ENCODE data around the gene PRKAG3. TPM values are rescaled to one million over a fixed set of nuclear protein-coding genes. Genes with fewer than 3 reads are reported as not detected.

PRKAG3 gene
- total and polyA plus RNA-seq, 2 experiments from 2014 or later, result not detected

GRCh38 chr2:218851286-218851685, 19.7 kb upstream of the PRKAG3 start:
- H3K4me3 Mint-ChIP-seq, result no peak overlapping the region
- ATAC-seq, result no peak
- no peaks in the 10 kb centered on the region for H3K79me2 ChIP-seq (replicated peaks; ENCODE audit: insufficient read depth)
- peaks cover 52% of the 10 kb centered on the region for H3K27me3 Mint-ChIP-seq (ENCODE audit: insufficient read depth, low read depth, poor library complexity)
- H3K27ac ChIP-seq (ENCODE audit: low read depth), result no peak overlapping the region
- H3K4me3 ChIP-seq, result no peak overlapping the region
- H3K27me3 ChIP-seq (ENCODE audit: insufficient read depth), result peaks cover 43% of the 10 kb centered on the region
- peaks cover 9% of the 10 kb centered on the region for H3K36me3 Mint-ChIP-seq (ENCODE audit: low read depth)
- no peaks in the 10 kb centered on the region for H3K9me2 ChIP-seq (ENCODE audit: insufficient read depth)
- H4K20me1 ChIP-seq (replicated peaks; ENCODE audit: insufficient read depth), result no peaks in the 10 kb centered on the region
- peaks cover 10% of the 10 kb centered on the region for H3K9me3 Mint-ChIP-seq
- no peak overlapping the region for H3K4me2 ChIP-seq
- no peak overlapping the region for H3K27ac Mint-ChIP-seq
- no peaks in the 10 kb centered on the region for H3K36me3 ChIP-seq (ENCODE audit: insufficient read depth)
- H2AFZ ChIP-seq, result no peak overlapping the region
- peaks cover 30% of the 10 kb centered on the region for H3K4me1 ChIP-seq (ENCODE audit: insufficient read depth)
- TF ChIP-seq CREB1 (CRISPR knock-in tag; IDR thresholded peaks at IDR 0.05; ENCODE audit: low read depth) (no peak), NANOG (IDR thresholded peaks at IDR 0.05; ENCODE audit: borderline replicate concordance) (no peak), JUNB (IDR thresholded peaks at IDR 0.05; ENCODE audit: unreplicated experiment) (no peak), EZH2 (IDR thresholded peaks at IDR 0.05; ENCODE audit: low read depth, unreplicated experiment) (no peak), STAT1 (IDR thresholded peaks at IDR 0.05; ENCODE audit: unreplicated experiment) (no peak), ZNF462 (CRISPR knock-in tag; IDR thresholded peaks at IDR 0.05) (no peak), ZNF331 (CRISPR knock-in tag; IDR thresholded peaks at IDR 0.05; ENCODE audit: low read depth) (no peak)
- DNase-seq (ENCODE audit: low spot score), result no peak
- H3F3A ChIP-seq (replicated peaks; ENCODE audit: low read depth), result 0 out of 2 replicates have a peak, but pooled peaks cover 6% of the 10 kb centered on the region
- H3K4me1 Mint-ChIP-seq, result peaks cover 31% of the 10 kb centered on the region

- no peaks in the 10 kb centered on the region for H3K9me2 ChIP-seq (ENCODE audit: insufficient read depth)
- no peak for ATAC-seq
- H3K27ac ChIP-seq (ENCODE audit: low read depth), result no peak overlapping the region
- 0 out of 2 replicates have a peak, but pooled peaks cover 2% of the 10 kb centered on the region for H3F3A ChIP-seq (replicated peaks; ENCODE audit: low read depth)
- Mint-ChIP-seq H3K36me3 (ENCODE audit: low read depth) (peaks cover 10% of the 10 kb centered on the region), H3K9me3 (peaks cover 12% of the 10 kb centered on the region), H3K4me1 (peaks cover 27% of the 10 kb centered on the region), H3K27ac (no peak overlapping the region), H3K4me3 (no peak overlapping the region), H3K27me3 (ENCODE audit: insufficient read depth, low read depth, poor library complexity) (peaks cover 47% of the 10 kb centered on the region)
- H3K4me2 ChIP-seq, result no peak overlapping the region
- no peaks in the 10 kb centered on the region for H3K36me3 ChIP-seq (ENCODE audit: insufficient read depth)
- H4K20me1 ChIP-seq (replicated peaks; ENCODE audit: insufficient read depth), result no peaks in the 10 kb centered on the region
- H3K27me3 ChIP-seq (ENCODE audit: insufficient read depth), result peaks cover 39% of the 10 kb centered on the region
- H3K79me2 ChIP-seq (replicated peaks; ENCODE audit: insufficient read depth), result no peaks in the 10 kb centered on the region
- no peak overlapping the region for H3K4me3 ChIP-seq
- no peak for DNase-seq (ENCODE audit: low spot score)
- no peak overlapping the region for H2AFZ ChIP-seq
- H3K4me1 ChIP-seq (ENCODE audit: insufficient read depth), result peaks cover 25% of the 10 kb centered on the region
- TF ChIP-seq ZNF462 (CRISPR knock-in tag; IDR thresholded peaks at IDR 0.05) (no peak), JUNB (IDR thresholded peaks at IDR 0.05; ENCODE audit: unreplicated experiment) (no peak), ZNF331 (CRISPR knock-in tag; IDR thresholded peaks at IDR 0.05; ENCODE audit: low read depth) (no peak)
These were observed 19.2 kb upstream of the PRKAG3 start for GRCh38 chr2:218850796-218851195.
